WTC11 (cell line): ENCODE measurements around the gene DNAH8.

Experiments used
- CTCF ChIP-seq: fragments of 200-600 bp; IDR thresholded peaks from 2 replicates; pipeline ENCODE4 v1.8.0; 2022; ENCODE audit warnings: antibody characterized with exemption
- TCF7 ChIP-seq: sonication (generic); formaldehyde crosslinking; IDR thresholded peaks from 2 replicates; pipeline ENCODE4 v1.8.0; 2022; ENCODE audit warnings: mild to moderate bottlenecking, low read depth, missing genetic modification reagents, moderate library complexity
- ZSCAN18 ChIP-seq: fragments of 250-450 bp; sonication (Bioruptor Pico); IDR thresholded peaks from 2 replicates; pipeline ENCODE4 v2.1.2; 2022; ENCODE audit warnings: mild to moderate bottlenecking, moderate library complexity
- TF ChIP-seq, protein P1 (sequence below): sonication (generic); formaldehyde crosslinking; IDR thresholded peaks from 2 replicates; pipeline ENCODE4 v1.8.1; 2023; ENCODE audit warnings: mild to moderate bottlenecking, moderate library complexity, missing genetic modification reagents

GRCh38 chr6:38786486-38786885, 71.4 kb downstream of the DNAH8 start:
- TF ChIP-seq TCF7: no peak
- TF ChIP-seq, protein P1, sequence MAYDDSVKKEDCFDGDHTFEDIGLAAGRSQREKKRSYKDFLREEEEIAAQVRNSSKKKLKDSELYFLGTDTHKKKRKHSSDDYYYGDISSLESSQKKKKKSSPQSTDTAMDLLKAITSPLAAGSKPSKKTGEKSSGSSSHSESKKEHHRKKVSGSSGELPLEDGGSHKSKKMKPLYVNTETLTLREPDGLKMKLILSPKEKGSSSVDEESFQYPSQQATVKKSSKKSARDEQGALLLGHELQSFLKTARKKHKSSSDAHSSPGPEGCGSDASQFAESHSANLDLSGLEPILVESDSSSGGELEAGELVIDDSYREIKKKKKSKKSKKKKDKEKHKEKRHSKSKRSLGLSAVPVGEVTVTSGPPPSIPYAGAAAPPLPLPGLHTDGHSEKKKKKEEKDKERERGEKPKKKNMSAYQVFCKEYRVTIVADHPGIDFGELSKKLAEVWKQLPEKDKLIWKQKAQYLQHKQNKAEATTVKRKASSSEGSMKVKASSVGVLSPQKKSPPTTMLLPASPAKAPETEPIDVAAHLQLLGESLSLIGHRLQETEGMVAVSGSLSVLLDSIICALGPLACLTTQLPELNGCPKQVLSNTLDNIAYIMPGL (CRISPR knock-in tag): no peak
- no peak for TF ChIP-seq ZSCAN18 (CRISPR knock-in tag)
- no peak for TF ChIP-seq CTCF
